Esophagus squamous epithelium (tissue), 4 donors: ENCODE measurements around the gene IL1R2.

ENCODE experiments used
- CTCF ChIP-seq, 6 experiments: fragments of 450-650 bp in 4 of 6; fragments of 200-600 bp in 2 of 6; sonication (generic) in 2 of 6; IDR thresholded peaks; one replicate each; pipeline ENCODE4 v1.5.1; 2016 to 2019; ENCODE audit warnings: antibody characterized with exemption in 6 of 6, mild to moderate bottlenecking in 4 of 6, moderate library complexity in 4 of 6
- POLR2A ChIP-seq, 4 donors: fragments of 450-650 bp; IDR thresholded peaks; one replicate each; pipeline ENCODE4 v1.6.1; 2017; ENCODE audit warnings: antibody characterized with exemption in 4 of 4, mild to moderate bottlenecking in 4 of 4, moderate library complexity in 3 of 4

- TF ChIP-seq CTCF (IDR thresholded peaks at IDR 0.05) (no peak), POLR2A (IDR thresholded peaks at IDR 0.05) (no peak)
These were observed 74.8 kb downstream of the IL1R2 start for GRCh38 chr2:102066554-102066953.
